GM21619 (cell line): ENCODE data around the gene CDH1.

Source experiments
- ATAC-seq: cut with Tn5 transposase; IDR thresholded peaks from one replicate; pipeline ENCODE4 v1.9.1; 2021; ENCODE audit not compliant: unreplicated experiment

The CDH1 gene

GRCh38 chr16:68731637-68732036, 5.5 kb upstream of the CDH1 start:
- ATAC-seq = no peak

- no peak for ATAC-seq
Measured at GRCh38 chr16:68732042-68732680, 4.9 kb upstream of the CDH1 start.

- ATAC-seq = no peak
Measured at GRCh38 chr16:68732741-68733399, 4.2 kb upstream of the CDH1 start.

- ATAC-seq = no peak
Measured at GRCh38 chr16:68733570-68733969, 3.5 kb upstream of the CDH1 start.

- no peak for ATAC-seq
Measured at GRCh38 chr16:68734782-68735181, 2.3 kb upstream of the CDH1 start.

- ATAC-seq = no peak
Measured at GRCh38 chr16:68736561-68736960, 531 bp upstream of the CDH1 start.

GRCh38 chr16:68737730-68738629, 888 bp downstream of the CDH1 start:
- ATAC-seq = no peak

- no peak for ATAC-seq
Measured at GRCh38 chr16:68739964-68740627, 3.0 kb downstream of the CDH1 start.

GRCh38 chr16:68740628-68741346, 3.7 kb downstream of the CDH1 start:
- no peak for ATAC-seq

GRCh38 chr16:68743664-68744063, 6.6 kb downstream of the CDH1 start:
- no peak for ATAC-seq

- no peak for ATAC-seq
Measured at GRCh38 chr16:68744744-68745280, 7.7 kb downstream of the CDH1 start.

GRCh38 chr16:68746951-68747350, 9.9 kb downstream of the CDH1 start:
- ATAC-seq = no peak

- no peak for ATAC-seq
Measured at GRCh38 chr16:68749432-68749831, 12.3 kb downstream of the CDH1 start.

GRCh38 chr16:68750193-68750695, 13.2 kb downstream of the CDH1 start:
- ATAC-seq = no peak

GRCh38 chr16:68751160-68751559, 14.1 kb downstream of the CDH1 start:
- ATAC-seq = no peak

- ATAC-seq = no peak
Measured at GRCh38 chr16:68752602-68753001, 15.5 kb downstream of the CDH1 start.

GRCh38 chr16:68754084-68754792, 17.1 kb downstream of the CDH1 start:
- no peak for ATAC-seq

GRCh38 chr16:68756239-68756915, 19.3 kb downstream of the CDH1 start:
- ATAC-seq = peak; percentile 61

- ATAC-seq = no peak
Measured at GRCh38 chr16:68757625-68757935, 20.5 kb downstream of the CDH1 start.
